ENCODE results near the gene GAA.

GAA gene

GRCh38 chr17:80092959-80093358 is 8.4 kb upstream of the GAA start:
- no peaks in the 10 kb centered on the region for H3K4me1 ChIP-seq (ENCODE audit: insufficient read depth, poor library complexity, severe bottlenecking)
- H3K4me3 ChIP-seq (ENCODE audit: severe bottlenecking) = no peak overlapping the region
- H3K36me3 ChIP-seq (ENCODE audit: low read depth) = no peaks in the 10 kb centered on the region
- DNase-seq (ENCODE audit: low spot score) (no peak), ATAC-seq (ENCODE audit: low read depth) (no peak)
- H3K27me3 ChIP-seq (ENCODE audit: insufficient read depth, poor library complexity, severe bottlenecking) = no peaks in the 10 kb centered on the region
- no peaks in the 10 kb centered on the region for H3K9me3 ChIP-seq (ENCODE audit: severe bottlenecking)
- TF ChIP-seq CTCF (IDR thresholded peaks at IDR 0.05; ENCODE audit: poor library complexity, severe bottlenecking) = no peak
- H3K27ac ChIP-seq (ENCODE audit: poor library complexity, severe bottlenecking) = no peak overlapping the region

DNA sequence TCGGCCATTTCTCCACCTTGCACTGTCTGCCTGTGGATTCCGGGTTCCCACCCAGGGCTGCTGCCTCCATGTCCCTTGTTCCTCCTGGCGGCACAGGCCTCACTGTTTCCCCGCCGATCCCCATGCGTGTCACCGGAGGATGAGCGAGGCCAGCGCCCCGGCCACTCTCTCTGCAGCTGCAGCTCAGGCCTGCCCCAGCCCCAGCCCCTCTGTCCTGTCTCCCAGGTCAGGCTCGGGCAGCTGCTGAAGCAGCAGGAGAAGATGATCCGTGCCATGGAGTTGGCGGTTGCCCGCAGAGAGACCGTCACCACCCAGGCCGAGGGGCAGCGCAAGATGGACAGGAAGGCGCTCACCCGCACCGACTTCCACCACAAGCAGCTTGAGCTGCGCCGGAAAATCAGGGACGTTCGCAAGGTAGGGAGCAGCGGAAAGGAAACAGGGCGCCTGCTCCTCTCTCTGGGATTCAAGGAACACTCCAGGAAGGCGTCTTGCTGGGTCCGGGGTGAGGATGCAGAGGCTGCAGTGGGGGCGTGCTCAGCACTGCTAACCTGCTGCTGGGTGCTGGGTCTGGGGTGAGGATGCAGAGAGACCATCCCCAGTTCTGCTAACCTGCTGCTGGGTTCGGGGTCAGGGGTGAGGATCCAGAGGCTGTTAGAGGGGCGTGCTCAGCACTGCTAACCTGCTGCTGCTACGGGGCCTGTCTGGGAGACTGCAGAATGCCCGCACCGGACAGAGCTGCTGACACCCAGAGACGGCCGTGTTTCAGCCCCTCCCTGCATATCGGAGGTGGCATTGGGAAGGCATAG is 6.1 kb upstream of the GAA start:
- H3K36me3 ChIP-seq (ENCODE audit: low read depth) = no peaks in the 10 kb centered on the region
- no peaks in the 10 kb centered on the region for H3K27me3 ChIP-seq (ENCODE audit: insufficient read depth, poor library complexity, severe bottlenecking)
- ATAC-seq (ENCODE audit: low read depth) (no peak), DNase-seq (ENCODE audit: low spot score) (peak; percentile 72)
- H3K9me3 ChIP-seq (ENCODE audit: severe bottlenecking) = no peaks in the 10 kb centered on the region
- no peak overlapping the region for H3K4me3 ChIP-seq (ENCODE audit: severe bottlenecking)
- TF ChIP-seq CTCF (IDR thresholded peaks at IDR 0.05; ENCODE audit: poor library complexity, severe bottlenecking) = no peak
- H3K27ac ChIP-seq (ENCODE audit: poor library complexity, severe bottlenecking) = no peak overlapping the region
- H3K4me1 ChIP-seq (ENCODE audit: insufficient read depth, poor library complexity, severe bottlenecking) = no peaks in the 10 kb centered on the region

GRCh38 chr17:80095844-80096475 is 5.4 kb upstream of the GAA start:
- peak; percentile 70 for DNase-seq (ENCODE audit: low spot score)
- TF ChIP-seq CTCF (IDR thresholded peaks at IDR 0.05; ENCODE audit: poor library complexity, severe bottlenecking) = no peak
- Histone ChIP-seq H3K4me1 (ENCODE audit: insufficient read depth, poor library complexity, severe bottlenecking) (peaks cover 2% of the 10 kb centered on the region), H3K27ac (ENCODE audit: poor library complexity, severe bottlenecking) (no peak overlapping the region), H3K9me3 (ENCODE audit: severe bottlenecking) (no peaks in the 10 kb centered on the region), H3K27me3 (ENCODE audit: insufficient read depth, poor library complexity, severe bottlenecking) (no peaks in the 10 kb centered on the region), H3K4me3 (ENCODE audit: severe bottlenecking) (no peak overlapping the region), H3K36me3 (ENCODE audit: low read depth) (no peaks in the 10 kb centered on the region)
- no peak for ATAC-seq (ENCODE audit: low read depth)

- no peaks in the 10 kb centered on the region for H3K27me3 ChIP-seq (ENCODE audit: insufficient read depth, poor library complexity, severe bottlenecking)
- TF ChIP-seq CTCF (IDR thresholded peaks at IDR 0.05; ENCODE audit: poor library complexity, severe bottlenecking) = no peak
- no peaks in the 10 kb centered on the region for H3K9me3 ChIP-seq (ENCODE audit: severe bottlenecking)
Measured at GRCh38 chr17:80096561-80097021, 4.8 kb upstream of the GAA start.

More at GRCh38 chr17:80096561-80097021, 4.8 kb upstream of the GAA start:
- H3K27ac ChIP-seq (ENCODE audit: poor library complexity, severe bottlenecking) = no peak overlapping the region
- ATAC-seq (ENCODE audit: low read depth) = no peak
- H3K4me1 ChIP-seq (ENCODE audit: insufficient read depth, poor library complexity, severe bottlenecking) = peaks cover 2% of the 10 kb centered on the region
- no peaks in the 10 kb centered on the region for H3K36me3 ChIP-seq (ENCODE audit: low read depth)
- no peak overlapping the region for H3K4me3 ChIP-seq (ENCODE audit: severe bottlenecking)
- DNase-seq (ENCODE audit: low spot score) = no peak

Measured in RWPE2 (cell line).